Measurements from ENCODE around the gene KCNH3.

DNA sequence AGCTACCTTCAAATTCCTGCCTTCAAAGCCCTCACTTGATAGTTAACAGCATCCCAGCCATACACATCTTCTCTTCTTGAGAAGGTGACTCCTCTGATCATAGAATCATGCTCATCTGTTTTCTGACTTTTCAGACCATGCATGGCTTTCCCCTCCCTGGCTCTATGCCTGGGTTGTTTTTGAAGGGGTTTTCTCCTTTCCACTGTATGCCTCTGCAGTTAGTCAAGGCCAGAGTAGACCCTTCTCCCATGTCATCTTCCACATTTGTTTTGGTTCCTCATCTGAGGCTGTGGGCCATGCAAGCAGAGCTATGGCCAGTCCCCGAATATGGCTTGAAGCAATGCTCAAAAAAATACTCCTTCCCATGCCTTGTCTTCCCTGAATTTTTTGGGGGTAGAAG is 43.4 kb downstream of the KCNH3 start:
- TF ChIP-seq POLR2A (IDR thresholded peaks at IDR 0.05; ENCODE audit: low read depth, low read length) (no peak), NFE2L2 (IDR thresholded peaks at IDR 0.05; ENCODE audit: low read depth, low read length) (no peak), CEBPB (IDR thresholded peaks at IDR 0.05; ENCODE audit: low read depth, low read length) (no peak), CHD1 (IDR thresholded peaks at IDR 0.05; ENCODE audit: low read depth, low read length) (no peak), MAZ (IDR thresholded peaks at IDR 0.05; ENCODE audit: borderline replicate concordance, low read depth, low read length) (no peak), RFX5 (IDR thresholded peaks at IDR 0.05; ENCODE audit: low read depth, low read length) (no peak), RCOR1 (IDR thresholded peaks at IDR 0.05; ENCODE audit: insufficient replicate concordance, low read length) (no peak), BHLHE40 (IDR thresholded peaks at IDR 0.05; ENCODE audit: low read depth, low read length) (no peak), SMC3 (IDR thresholded peaks at IDR 0.05; ENCODE audit: low read depth, low read length) (no peak), FOS (IDR thresholded peaks at IDR 0.05; ENCODE audit: low read depth, low read length) (no peak)
- TF ChIP-seq, protein P1, sequence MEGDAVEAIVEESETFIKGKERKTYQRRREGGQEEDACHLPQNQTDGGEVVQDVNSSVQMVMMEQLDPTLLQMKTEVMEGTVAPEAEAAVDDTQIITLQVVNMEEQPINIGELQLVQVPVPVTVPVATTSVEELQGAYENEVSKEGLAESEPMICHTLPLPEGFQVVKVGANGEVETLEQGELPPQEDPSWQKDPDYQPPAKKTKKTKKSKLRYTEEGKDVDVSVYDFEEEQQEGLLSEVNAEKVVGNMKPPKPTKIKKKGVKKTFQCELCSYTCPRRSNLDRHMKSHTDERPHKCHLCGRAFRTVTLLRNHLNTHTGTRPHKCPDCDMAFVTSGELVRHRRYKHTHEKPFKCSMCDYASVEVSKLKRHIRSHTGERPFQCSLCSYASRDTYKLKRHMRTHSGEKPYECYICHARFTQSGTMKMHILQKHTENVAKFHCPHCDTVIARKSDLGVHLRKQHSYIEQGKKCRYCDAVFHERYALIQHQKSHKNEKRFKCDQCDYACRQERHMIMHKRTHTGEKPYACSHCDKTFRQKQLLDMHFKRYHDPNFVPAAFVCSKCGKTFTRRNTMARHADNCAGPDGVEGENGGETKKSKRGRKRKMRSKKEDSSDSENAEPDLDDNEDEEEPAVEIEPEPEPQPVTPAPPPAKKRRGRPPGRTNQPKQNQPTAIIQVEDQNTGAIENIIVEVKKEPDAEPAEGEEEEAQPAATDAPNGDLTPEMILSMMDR (conservative IDR thresholded peaks at IDR 0.05; ENCODE audit: low read depth, low read length): no peak
- TF ChIP-seq, protein P2, sequence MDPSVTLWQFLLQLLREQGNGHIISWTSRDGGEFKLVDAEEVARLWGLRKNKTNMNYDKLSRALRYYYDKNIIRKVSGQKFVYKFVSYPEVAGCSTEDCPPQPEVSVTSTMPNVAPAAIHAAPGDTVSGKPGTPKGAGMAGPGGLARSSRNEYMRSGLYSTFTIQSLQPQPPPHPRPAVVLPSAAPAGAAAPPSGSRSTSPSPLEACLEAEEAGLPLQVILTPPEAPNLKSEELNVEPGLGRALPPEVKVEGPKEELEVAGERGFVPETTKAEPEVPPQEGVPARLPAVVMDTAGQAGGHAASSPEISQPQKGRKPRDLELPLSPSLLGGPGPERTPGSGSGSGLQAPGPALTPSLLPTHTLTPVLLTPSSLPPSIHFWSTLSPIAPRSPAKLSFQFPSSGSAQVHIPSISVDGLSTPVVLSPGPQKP (IDR thresholded peaks at IDR 0.05; ENCODE audit: borderline replicate concordance, low read depth, low read length): no peak
- TF ChIP-seq, protein P3, sequence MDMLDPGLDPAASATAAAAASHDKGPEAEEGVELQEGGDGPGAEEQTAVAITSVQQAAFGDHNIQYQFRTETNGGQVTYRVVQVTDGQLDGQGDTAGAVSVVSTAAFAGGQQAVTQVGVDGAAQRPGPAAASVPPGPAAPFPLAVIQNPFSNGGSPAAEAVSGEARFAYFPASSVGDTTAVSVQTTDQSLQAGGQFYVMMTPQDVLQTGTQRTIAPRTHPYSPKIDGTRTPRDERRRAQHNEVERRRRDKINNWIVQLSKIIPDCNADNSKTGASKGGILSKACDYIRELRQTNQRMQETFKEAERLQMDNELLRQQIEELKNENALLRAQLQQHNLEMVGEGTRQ (IDR thresholded peaks at IDR 0.05; ENCODE audit: low read depth, low read length): no peak
